GM04504 (cell line): ENCODE data around the gene CDKAL1.
"Not testable (repeated sequence)": the region's sequence is repeated elsewhere in the genome, so short reads cannot be mapped to it uniquely, and the experiment has no call there.

ENCODE experiments used
- DNase-seq: peaks from one replicate; pipeline ENCODE4 v3.0.0-alpha.2; 2012; ENCODE audit warnings: low read depth

The CDKAL1 gene

GRCh38 chr6:20534295-20535262, at the start of gene CDKAL1:
TSS of gene CDKAL1 (plus strand) at chr6:20534457. CDS start at chr6:20546351, 11,894 bp downstream.
- DNase-seq = peak; percentile 77

GRCh38 chr6:20486641-20487040, 47.6 kb upstream of the CDKAL1 start:
- no peak for DNase-seq

GRCh38 chr6:20487669-20488375, 46.4 kb upstream of the CDKAL1 start:
- no peak for DNase-seq

- DNase-seq = no peak
Measured at GRCh38 chr6:20490591-20490990, 43.7 kb upstream of the CDKAL1 start.

- DNase-seq = no peak
Measured at GRCh38 chr6:20492099-20492498, 42.2 kb upstream of the CDKAL1 start.

- DNase-seq = peak; percentile 70
Measured at GRCh38 chr6:20497216-20498040, 36.8 kb upstream of the CDKAL1 start.

GRCh38 chr6:20498041-20498385, 36.2 kb upstream of the CDKAL1 start:
- DNase-seq = no peak

GRCh38 chr6:20509212-20509611, 25.0 kb upstream of the CDKAL1 start:
- DNase-seq = peak; percentile 10

- no peak for DNase-seq
Measured at GRCh38 chr6:20511852-20512251, 22.4 kb upstream of the CDKAL1 start.

- DNase-seq = not testable (repeated sequence)
Measured at GRCh38 chr6:20525208-20525607, 9.0 kb upstream of the CDKAL1 start.

GRCh38 chr6:20529086-20529448, 5.2 kb upstream of the CDKAL1 start:
- not testable (repeated sequence) for DNase-seq

- no peak for DNase-seq
Measured at GRCh38 chr6:20532881-20533280, 1.4 kb upstream of the CDKAL1 start.

GRCh38 chr6:20533746-20534294, 437 bp upstream of the CDKAL1 start:
- no peak for DNase-seq

GRCh38 chr6:20538131-20538662, 3.9 kb downstream of the CDKAL1 start:
- no peak for DNase-seq

GRCh38 chr6:20538907-20539306, 4.7 kb downstream of the CDKAL1 start:
- DNase-seq = no peak

- DNase-seq = no peak
Measured at GRCh38 chr6:20539387-20539786, 5.1 kb downstream of the CDKAL1 start.

GRCh38 chr6:20540683-20541082, 6.4 kb downstream of the CDKAL1 start:
- no peak for DNase-seq

GRCh38 chr6:20541382-20541781, 7.1 kb downstream of the CDKAL1 start:
- no peak for DNase-seq

GRCh38 chr6:20542927-20543602, 8.8 kb downstream of the CDKAL1 start:
- DNase-seq = no peak

- DNase-seq = no peak
Measured at GRCh38 chr6:20548264-20548663, 14.0 kb downstream of the CDKAL1 start.

- not testable (repeated sequence) for DNase-seq
Measured at GRCh38 chr6:20549398-20549797, 15.1 kb downstream of the CDKAL1 start.
